ENCODE measurements around the gene VWF.

DNA sequence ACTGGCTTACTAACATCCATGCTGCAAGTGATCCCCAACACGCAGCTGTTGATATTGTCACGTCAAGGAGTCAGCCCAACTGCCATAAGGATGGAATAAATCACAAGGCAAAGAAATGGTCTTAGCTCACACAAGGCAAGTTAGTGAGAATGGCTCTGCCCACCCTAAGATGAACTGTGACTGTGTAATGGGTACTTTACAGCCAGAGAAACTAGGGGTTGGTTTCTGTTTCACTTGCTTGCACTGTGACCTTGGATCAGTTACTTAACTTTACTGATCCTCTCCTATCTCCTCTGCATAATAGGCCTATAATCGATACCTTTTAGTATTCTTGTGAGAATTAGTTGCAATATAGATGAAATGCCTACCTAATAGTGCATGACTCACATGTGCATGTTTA lies 127.2 kb downstream of the VWF start:
- TF ChIP-seq, protein P1, sequence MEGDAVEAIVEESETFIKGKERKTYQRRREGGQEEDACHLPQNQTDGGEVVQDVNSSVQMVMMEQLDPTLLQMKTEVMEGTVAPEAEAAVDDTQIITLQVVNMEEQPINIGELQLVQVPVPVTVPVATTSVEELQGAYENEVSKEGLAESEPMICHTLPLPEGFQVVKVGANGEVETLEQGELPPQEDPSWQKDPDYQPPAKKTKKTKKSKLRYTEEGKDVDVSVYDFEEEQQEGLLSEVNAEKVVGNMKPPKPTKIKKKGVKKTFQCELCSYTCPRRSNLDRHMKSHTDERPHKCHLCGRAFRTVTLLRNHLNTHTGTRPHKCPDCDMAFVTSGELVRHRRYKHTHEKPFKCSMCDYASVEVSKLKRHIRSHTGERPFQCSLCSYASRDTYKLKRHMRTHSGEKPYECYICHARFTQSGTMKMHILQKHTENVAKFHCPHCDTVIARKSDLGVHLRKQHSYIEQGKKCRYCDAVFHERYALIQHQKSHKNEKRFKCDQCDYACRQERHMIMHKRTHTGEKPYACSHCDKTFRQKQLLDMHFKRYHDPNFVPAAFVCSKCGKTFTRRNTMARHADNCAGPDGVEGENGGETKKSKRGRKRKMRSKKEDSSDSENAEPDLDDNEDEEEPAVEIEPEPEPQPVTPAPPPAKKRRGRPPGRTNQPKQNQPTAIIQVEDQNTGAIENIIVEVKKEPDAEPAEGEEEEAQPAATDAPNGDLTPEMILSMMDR (IDR thresholded peaks at IDR 0.05): no peak
- no peak for TF ChIP-seq EZH2 (IDR thresholded peaks at IDR 0.05; ENCODE audit: borderline replicate concordance, insufficient read depth, low read depth, low read length, poor library complexity, severe bottlenecking)
